ENCODE data around the gene NPAS3. TPM values are rescaled to one million over a fixed set of nuclear protein-coding genes. Genes with fewer than 3 reads are reported as not detected.

NPAS3 gene
- total RNA-seq, 1 donor from 2014 or later, result 2.0 TPM

DNA sequence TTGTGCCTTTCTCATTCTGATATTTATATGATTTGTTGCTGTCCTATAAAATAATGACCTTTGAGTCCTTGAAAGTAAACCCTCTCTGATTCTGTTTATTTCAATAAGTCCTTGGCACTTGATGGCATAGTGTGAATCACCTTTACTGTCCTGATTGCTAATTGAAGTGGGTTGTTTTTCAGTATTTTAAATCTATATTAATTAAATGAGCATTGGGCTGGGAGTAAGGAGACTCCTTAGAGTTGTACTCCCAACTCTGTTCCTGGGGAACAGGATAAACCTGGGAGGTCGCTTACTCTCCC, 776.5 kb downstream of the NPAS3 start:
- Histone ChIP-seq H3K4me3 (ENCODE audit: low read depth, low read length) (no peak overlapping the region), H3K36me3 (ENCODE audit: control insufficient read depth, insufficient read depth, low read length) (no peaks in the 10 kb centered on the region), H3K27me3 (ENCODE audit: control insufficient read depth, insufficient read depth, low read length) (no peaks in the 10 kb centered on the region)
- TF ChIP-seq, protein P1, sequence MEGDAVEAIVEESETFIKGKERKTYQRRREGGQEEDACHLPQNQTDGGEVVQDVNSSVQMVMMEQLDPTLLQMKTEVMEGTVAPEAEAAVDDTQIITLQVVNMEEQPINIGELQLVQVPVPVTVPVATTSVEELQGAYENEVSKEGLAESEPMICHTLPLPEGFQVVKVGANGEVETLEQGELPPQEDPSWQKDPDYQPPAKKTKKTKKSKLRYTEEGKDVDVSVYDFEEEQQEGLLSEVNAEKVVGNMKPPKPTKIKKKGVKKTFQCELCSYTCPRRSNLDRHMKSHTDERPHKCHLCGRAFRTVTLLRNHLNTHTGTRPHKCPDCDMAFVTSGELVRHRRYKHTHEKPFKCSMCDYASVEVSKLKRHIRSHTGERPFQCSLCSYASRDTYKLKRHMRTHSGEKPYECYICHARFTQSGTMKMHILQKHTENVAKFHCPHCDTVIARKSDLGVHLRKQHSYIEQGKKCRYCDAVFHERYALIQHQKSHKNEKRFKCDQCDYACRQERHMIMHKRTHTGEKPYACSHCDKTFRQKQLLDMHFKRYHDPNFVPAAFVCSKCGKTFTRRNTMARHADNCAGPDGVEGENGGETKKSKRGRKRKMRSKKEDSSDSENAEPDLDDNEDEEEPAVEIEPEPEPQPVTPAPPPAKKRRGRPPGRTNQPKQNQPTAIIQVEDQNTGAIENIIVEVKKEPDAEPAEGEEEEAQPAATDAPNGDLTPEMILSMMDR (IDR thresholded peaks at IDR 0.05; ENCODE audit: insufficient read depth, low read length, poor library complexity, severe bottlenecking), result no peak
- DNase-seq (ENCODE audit: low read depth), result no peak

DNA sequence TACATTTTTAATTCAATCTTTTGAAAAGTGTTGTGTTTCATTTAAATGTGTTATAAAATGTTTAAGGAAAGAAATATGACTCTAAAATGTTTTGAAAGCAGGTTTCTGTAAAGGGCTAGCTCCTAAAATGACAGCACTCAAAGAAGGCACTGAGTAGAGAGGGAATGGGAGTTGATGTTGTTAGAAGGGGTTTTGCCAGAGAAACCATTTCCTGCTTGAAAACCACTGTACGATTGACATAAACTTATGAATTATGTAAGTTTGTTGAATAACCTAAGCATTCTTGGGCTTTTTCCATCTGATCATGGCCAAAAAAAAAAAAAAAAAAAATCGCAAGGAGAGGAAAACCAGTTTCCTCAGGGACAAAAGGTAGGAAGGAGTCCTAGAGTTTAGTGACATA, 778.2 kb downstream of the NPAS3 start:
- H3K4me3 ChIP-seq (ENCODE audit: low read depth, low read length), result no peak overlapping the region
- H3K27me3 ChIP-seq (ENCODE audit: control insufficient read depth, insufficient read depth, low read length), result no peaks in the 10 kb centered on the region
- TF ChIP-seq, protein P1 (IDR thresholded peaks at IDR 0.05; ENCODE audit: insufficient read depth, low read length, poor library complexity, severe bottlenecking), result no peak
- DNase-seq (ENCODE audit: low read depth), result no peak
- H3K36me3 ChIP-seq (ENCODE audit: control insufficient read depth, insufficient read depth, low read length), result no peaks in the 10 kb centered on the region

DNA sequence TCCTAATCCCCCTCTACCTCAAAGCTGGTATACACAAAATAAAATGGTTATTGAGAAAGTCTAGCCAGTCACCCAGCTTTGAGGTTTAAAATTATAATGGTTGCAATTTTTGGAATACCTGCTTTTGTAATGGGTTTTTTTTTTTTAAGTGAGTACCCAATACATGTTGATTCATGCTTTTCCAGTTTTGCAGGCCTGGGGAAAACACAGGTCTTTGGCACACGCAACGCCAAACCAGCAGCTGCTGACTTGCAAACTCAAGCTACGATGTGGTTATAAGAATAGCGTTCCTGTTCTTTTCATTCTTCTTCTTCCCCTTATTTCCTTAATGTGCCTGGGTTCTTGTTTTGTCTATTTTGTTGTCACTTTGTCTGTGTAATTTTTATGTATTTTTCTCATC, 779.2 kb downstream of the NPAS3 start:
- TF ChIP-seq, protein P1 (IDR thresholded peaks at IDR 0.05; ENCODE audit: insufficient read depth, low read length, poor library complexity, severe bottlenecking), result no peak

DNA sequence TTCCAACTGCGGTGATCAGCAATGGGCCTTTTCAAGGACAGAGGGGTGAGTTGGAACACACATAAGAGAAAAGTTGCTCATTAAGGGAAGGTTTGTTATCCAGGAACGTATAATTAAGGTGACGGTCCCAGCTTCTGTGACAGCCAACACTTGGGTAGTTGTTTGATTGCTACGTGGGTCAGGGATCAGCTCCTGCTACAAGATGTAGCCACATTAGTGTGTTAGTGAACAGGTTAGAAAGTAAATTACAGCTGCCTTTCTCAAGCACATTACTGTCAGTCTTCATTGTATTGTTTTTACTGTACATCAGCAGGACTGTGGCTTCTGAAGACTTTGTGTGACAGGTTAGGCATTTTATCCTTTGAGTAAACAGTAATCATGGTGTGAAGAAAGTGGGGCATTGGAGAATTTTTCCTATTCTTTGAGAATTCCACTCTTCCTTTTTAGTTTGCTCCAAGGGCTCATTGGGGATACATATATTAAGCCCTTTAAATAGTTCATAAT, 781.7 kb downstream of the NPAS3 start:
- no peak for DNase-seq (ENCODE audit: low read depth)
- Histone ChIP-seq H3K27me3 (ENCODE audit: control insufficient read depth, insufficient read depth, low read length) (no peaks in the 10 kb centered on the region), H3K4me3 (ENCODE audit: low read depth, low read length) (no peak overlapping the region), H3K36me3 (ENCODE audit: control insufficient read depth, insufficient read depth, low read length) (no peaks in the 10 kb centered on the region)
- TF ChIP-seq, protein P1 (IDR thresholded peaks at IDR 0.05; ENCODE audit: insufficient read depth, low read length, poor library complexity, severe bottlenecking), result no peak

More for the DNA sequence above, 779.2 kb downstream of the NPAS3 start:
- no peaks in the 10 kb centered on the region for H3K27me3 ChIP-seq (ENCODE audit: control insufficient read depth, insufficient read depth, low read length)
- no peak for DNase-seq (ENCODE audit: low read depth)
- no peaks in the 10 kb centered on the region for H3K36me3 ChIP-seq (ENCODE audit: control insufficient read depth, insufficient read depth, low read length)
- no peak overlapping the region for H3K4me3 ChIP-seq (ENCODE audit: low read depth, low read length)

- Histone ChIP-seq H3K27me3 (ENCODE audit: control insufficient read depth, insufficient read depth, low read length) (no peaks in the 10 kb centered on the region), H3K36me3 (ENCODE audit: control insufficient read depth, insufficient read depth, low read length) (no peaks in the 10 kb centered on the region), H3K4me3 (ENCODE audit: low read depth, low read length) (no peak overlapping the region)
- TF ChIP-seq, protein P1 (IDR thresholded peaks at IDR 0.05; ENCODE audit: insufficient read depth, low read length, poor library complexity, severe bottlenecking), result no peak
- DNase-seq (ENCODE audit: low read depth), result no peak
Observed at GRCh38 chr14:33726685-33727084, 788.0 kb downstream of the NPAS3 start.

GRCh38 chr14:33727606-33728005, 788.9 kb downstream of the NPAS3 start:
- no peaks in the 10 kb centered on the region for H3K27me3 ChIP-seq (ENCODE audit: control insufficient read depth, insufficient read depth, low read length)
- no peaks in the 10 kb centered on the region for H3K36me3 ChIP-seq (ENCODE audit: control insufficient read depth, insufficient read depth, low read length)
- TF ChIP-seq, protein P1 (IDR thresholded peaks at IDR 0.05; ENCODE audit: insufficient read depth, low read length, poor library complexity, severe bottlenecking), result no peak
- no peak for DNase-seq (ENCODE audit: low read depth)
- no peak overlapping the region for H3K4me3 ChIP-seq (ENCODE audit: low read depth, low read length)

All from kidney epithelial cell (primary cell).